ENCODE results near the gene PDCL3.

DNA sequence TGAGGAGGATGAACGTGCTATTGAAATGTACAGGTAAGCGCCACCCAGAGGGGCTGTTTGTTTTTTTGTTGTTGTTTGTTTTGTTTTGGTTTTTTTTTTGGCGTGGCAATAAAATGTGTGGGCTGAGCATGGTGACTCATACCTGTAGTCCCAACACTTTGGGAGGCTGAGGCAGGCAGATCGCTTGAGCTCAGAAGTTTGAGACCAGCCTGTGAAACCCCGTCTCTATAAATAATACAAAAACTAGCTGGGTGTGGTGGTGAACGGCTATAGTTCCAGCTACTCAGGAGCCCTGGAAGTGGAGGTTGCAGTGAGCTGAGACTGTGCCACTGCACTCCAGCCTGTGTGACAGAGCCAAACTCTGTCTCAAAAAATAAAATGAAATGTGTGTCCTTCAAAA is 6.2 kb downstream of the PDCL3 start:
- TF ChIP-seq, protein P1, sequence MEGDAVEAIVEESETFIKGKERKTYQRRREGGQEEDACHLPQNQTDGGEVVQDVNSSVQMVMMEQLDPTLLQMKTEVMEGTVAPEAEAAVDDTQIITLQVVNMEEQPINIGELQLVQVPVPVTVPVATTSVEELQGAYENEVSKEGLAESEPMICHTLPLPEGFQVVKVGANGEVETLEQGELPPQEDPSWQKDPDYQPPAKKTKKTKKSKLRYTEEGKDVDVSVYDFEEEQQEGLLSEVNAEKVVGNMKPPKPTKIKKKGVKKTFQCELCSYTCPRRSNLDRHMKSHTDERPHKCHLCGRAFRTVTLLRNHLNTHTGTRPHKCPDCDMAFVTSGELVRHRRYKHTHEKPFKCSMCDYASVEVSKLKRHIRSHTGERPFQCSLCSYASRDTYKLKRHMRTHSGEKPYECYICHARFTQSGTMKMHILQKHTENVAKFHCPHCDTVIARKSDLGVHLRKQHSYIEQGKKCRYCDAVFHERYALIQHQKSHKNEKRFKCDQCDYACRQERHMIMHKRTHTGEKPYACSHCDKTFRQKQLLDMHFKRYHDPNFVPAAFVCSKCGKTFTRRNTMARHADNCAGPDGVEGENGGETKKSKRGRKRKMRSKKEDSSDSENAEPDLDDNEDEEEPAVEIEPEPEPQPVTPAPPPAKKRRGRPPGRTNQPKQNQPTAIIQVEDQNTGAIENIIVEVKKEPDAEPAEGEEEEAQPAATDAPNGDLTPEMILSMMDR (IDR thresholded peaks at IDR 0.05) = no peak
- no peak for TF ChIP-seq TCF12 (IDR thresholded peaks at IDR 0.05)
- TF ChIP-seq MXI1 (IDR thresholded peaks at IDR 0.05; ENCODE audit: low read depth, low read length) = no peak
- no peak for TF ChIP-seq POLR2AphosphoS5 (IDR thresholded peaks at IDR 0.05; ENCODE audit: low read depth, low read length)
- TF ChIP-seq RAD21 (IDR thresholded peaks at IDR 0.05; ENCODE audit: low read length) = no peak

All from SK-N-SH (cell line).